HepG2 (cell line): ENCODE results near the gene SERTAD1. TPM values are rescaled to one million over a fixed set of nuclear protein-coding genes. Genes with fewer than 3 reads are reported as not detected.

Experiments used
- BRD4 ChIP-seq: sonication (generic); formaldehyde crosslinking; IDR thresholded peaks from 2 replicates; pipeline ENCODE4 v1.4.0; 2020; ENCODE audit warnings: missing genetic modification reagents
- ELF1 ChIP-seq: sonication (generic); formaldehyde crosslinking; IDR thresholded peaks from 2 replicates; pipeline ENCODE4 v1.4.0; 2020; ENCODE audit warnings: missing genetic modification reagents
- ERF ChIP-seq: IDR thresholded peaks from 2 replicates; pipeline ENCODE4 v1.6.1; 2018; ENCODE audit warnings: missing biosample characterization, missing genetic modification reagents
- HNF1B ChIP-seq: sonication (generic); formaldehyde crosslinking; IDR thresholded peaks from 2 replicates; pipeline ENCODE4 v1.5.1; 2020; ENCODE audit warnings: mild to moderate bottlenecking, moderate library complexity, missing genetic modification reagents
- MIER3 ChIP-seq: IDR thresholded peaks from 2 replicates; pipeline ENCODE4 v1.6.1; 2016; ENCODE audit warnings: missing compliant biosample characterization, borderline replicate concordance
- NCOA5 ChIP-seq: sonication (generic); formaldehyde crosslinking; IDR thresholded peaks from 2 replicates; pipeline ENCODE4 v1.4.0; 2020; ENCODE audit warnings: missing genetic modification reagents
- PLSCR1 ChIP-seq: sonication (generic); formaldehyde crosslinking; IDR thresholded peaks from 2 replicates; pipeline ENCODE4 v1.5.0; 2020; ENCODE audit warnings: missing genetic modification reagents, mild to moderate bottlenecking, borderline replicate concordance
- TBX2 ChIP-seq: sonication (generic); formaldehyde crosslinking; IDR thresholded peaks from 2 replicates; pipeline ENCODE4 v1.5.0; 2020; ENCODE audit warnings: missing genetic modification reagents, mild to moderate bottlenecking, borderline replicate concordance
- TMF1 ChIP-seq: sonication (generic); formaldehyde crosslinking; IDR thresholded peaks from 2 replicates; pipeline ENCODE4 v1.8.1; 2022; ENCODE audit warnings: low read depth, missing genetic modification reagents
- TRIM22 ChIP-seq: fragments of 450-650 bp; IDR thresholded peaks from 2 replicates; pipeline ENCODE4 v1.6.1; 2017
- ZNF256 ChIP-seq: sonication (generic); formaldehyde crosslinking; conservative IDR thresholded peaks from 2 replicates; pipeline ENCODE4 v1.4.0; 2020; ENCODE audit warnings: missing genetic modification reagents
- ZNF646 ChIP-seq: sonication (generic); formaldehyde crosslinking; IDR thresholded peaks from 2 replicates; pipeline ENCODE4 v1.9.0; 2021; ENCODE audit warnings: mild to moderate bottlenecking, missing genetic modification reagents
- ZNF710 ChIP-seq: sonication (generic); formaldehyde crosslinking; IDR thresholded peaks from 2 replicates; pipeline ENCODE4 v1.5.0; 2020; ENCODE audit warnings: mild to moderate bottlenecking, missing genetic modification reagents, borderline replicate concordance
- ZNF766 ChIP-seq: sonication (generic); formaldehyde crosslinking; IDR thresholded peaks from 2 replicates; pipeline ENCODE4 v1.5.0; 2020; ENCODE audit warnings: missing genetic modification reagents, borderline replicate concordance
- ZNF775 ChIP-seq: sonication (generic); formaldehyde crosslinking; IDR thresholded peaks from 2 replicates; pipeline ENCODE4 v1.4.0; 2020; ENCODE audit warnings: missing genetic modification reagents, mild to moderate bottlenecking, moderate library complexity, borderline replicate concordance
- ZSCAN12 ChIP-seq: sonication (generic); formaldehyde crosslinking; IDR thresholded peaks from 2 replicates; pipeline ENCODE4 v1.9.0; 2021; ENCODE audit warnings: mild to moderate bottlenecking, missing genetic modification reagents
- polyA plus RNA-seq, 8 experiments: library from polyadenylated mRNA; depleted of rRNA in 3 of 8; stranded (reverse) in 7 of 8; unstranded in 1 of 8; fragments of >200 nt; fragmentation: Illumina TruSeq in 4 of 8; extraction: Trizol in 4 of 8; gene quantifications; 2 replicates each; pipeline versions ENCODE4 v1.2.1 to v1.2.3, GENCODE V29; 2011 to 2016; ENCODE audit warnings: low read depth in 4 of 8, missing spikeins in 1 of 8, mixed read lengths in 1 of 8; ENCODE audit not compliant: insufficient read depth in 1 of 8
- total RNA-seq, 5 experiments: library from RNA; depleted of rRNA; stranded (reverse); fragments of >200 nt; fragmentation: Illumina TruSeq; extraction: Trizol; gene quantifications; 2 replicates each; pipeline ENCODE4 v1.2.3, GENCODE V29; 2016; ENCODE audit warnings: low read depth in 1 of 5

Gene SERTAD1
- total and polyA plus RNA-seq, 2 of the 13 experiments (the other 11 are each of a cell fraction or from before 2014, with no cell fraction given) = 4.3 to 4.5 TPM

DNA sequence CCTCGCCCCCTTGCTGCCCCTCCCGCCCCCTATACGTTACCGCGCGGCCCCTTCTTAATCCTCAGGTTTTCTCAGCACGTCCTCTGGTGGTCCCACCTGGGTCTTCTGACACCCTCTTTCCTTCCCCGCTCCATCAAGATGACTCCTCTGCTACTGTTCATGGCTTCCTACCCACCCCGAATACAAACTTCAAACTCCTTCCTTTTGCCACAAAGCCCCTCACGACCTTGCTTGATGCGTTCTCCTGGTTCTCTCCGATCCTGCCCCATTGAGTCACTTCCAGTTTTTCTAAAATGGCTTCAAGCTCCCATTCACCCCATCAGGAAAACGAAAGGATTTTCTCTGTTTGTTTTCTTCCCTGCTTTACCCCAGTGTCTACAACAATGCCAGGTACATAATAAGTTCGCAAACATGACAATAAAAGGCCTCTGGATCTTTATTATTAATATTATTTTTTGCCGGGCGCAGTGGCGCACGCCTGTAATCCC lies 19.1 kb upstream of the SERTAD1 start (continued):
- no peak for TF ChIP-seq ZNF646
- TF ChIP-seq ELF1 (CRISPR knock-in tag) = no peak
- TF ChIP-seq TMF1 (CRISPR knock-in tag) = no peak
- no peak for TF ChIP-seq PLSCR1 (CRISPR knock-in tag)
- no peak for TF ChIP-seq NCOA5
- no peak for TF ChIP-seq TBX2 (CRISPR knock-in tag)
- no peak for TF ChIP-seq ZNF256
- no peak for TF ChIP-seq TRIM22
- TF ChIP-seq MIER3 = no peak
- TF ChIP-seq ZNF775 = 0 out of 2 replicates have a peak, but pooled peaks have one; percentile 29
- TF ChIP-seq ERF (CRISPR knock-in tag) = 0 out of 2 replicates have a peak, but pooled peaks have one; percentile 5
- TF ChIP-seq ZNF710 (CRISPR knock-in tag) = peak; percentile 9; the same call in 1 of the 2 replicates
- TF ChIP-seq ZNF766 (CRISPR knock-in tag) = peak; percentile 7; the same call in 1 of the 2 replicates
- peak; percentile 65; the same call in 1 of the 2 replicates for TF ChIP-seq HNF1B (CRISPR knock-in tag)
- no peak for TF ChIP-seq BRD4 (CRISPR knock-in tag)
- no peak for TF ChIP-seq ZSCAN12 (CRISPR knock-in tag)
